ENCODE results near the gene LRBA.

LRBA gene

DNA sequence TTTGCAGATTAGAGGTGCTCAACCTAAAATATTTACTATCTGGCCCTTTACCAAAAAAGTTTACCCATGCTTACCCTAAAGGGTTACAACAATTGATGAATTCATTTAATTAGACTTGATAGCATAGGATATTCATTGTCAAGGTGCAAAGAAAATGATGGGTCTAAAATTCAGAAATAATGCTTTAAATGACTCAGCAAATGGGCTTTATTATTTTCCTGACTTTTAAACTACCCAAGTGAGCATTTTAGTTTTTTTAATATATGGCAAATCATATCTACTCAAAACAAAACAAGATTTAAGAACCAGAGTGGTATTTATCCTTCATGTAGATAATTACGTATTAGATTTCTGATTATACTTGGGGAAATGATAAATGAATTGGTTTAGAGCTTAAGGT is 701.1 kb downstream of the LRBA start:
- no peak overlapping the region for H3K27ac ChIP-seq (ENCODE audit: insufficient read depth in 1 of 2, low read depth in 1 of 2, low read length in 2 of 2, poor library complexity in 1 of 2, severe bottlenecking in 2 of 2)
- ChIA-PET POLR2A (no interaction called here), CTCF (no interaction called here)
- H3K9me3 ChIP-seq (ENCODE audit: control extremely low read depth in 1 of 5, control insufficient read depth in 4 of 5, insufficient read depth in 2 of 5, low read depth in 1 of 5, low read length in 4 of 5), result no peaks in the 10 kb centered on the region
- peaks cover 0 to 27% (median 9%) of the 10 kb centered on the region in 4 experiments for H3K4me1 ChIP-seq (ENCODE audit: control extremely low read depth in 1 of 4, control insufficient read depth in 4 of 4, insufficient read depth in 4 of 4, low read length in 3 of 4)
- H3K27me3 ChIP-seq (replicated peaks in 2 of 5; ENCODE audit: control insufficient read depth in 4 of 5, insufficient read depth in 5 of 5, low read length in 4 of 5), result no peaks in the 10 kb centered on the region
- H3K4me3 ChIP-seq (ENCODE audit: control insufficient read depth in 1 of 7, extremely low read depth in 1 of 7, insufficient read depth in 4 of 7, low read depth in 2 of 7, low read length in 6 of 7), result no peak overlapping the region
- no peak for DNase-seq
- H3K36me3 ChIP-seq (ENCODE audit: control insufficient read depth in 4 of 4, insufficient read depth in 4 of 4, low read length in 3 of 4), result peaks cover 2 to 11% (median 9%) of the 10 kb centered on the region in 4 experiments
- WGBS (ENCODE audit: insufficient coverage), result no CpG with 5 or more reads among the region's 1 CpG

DNA sequence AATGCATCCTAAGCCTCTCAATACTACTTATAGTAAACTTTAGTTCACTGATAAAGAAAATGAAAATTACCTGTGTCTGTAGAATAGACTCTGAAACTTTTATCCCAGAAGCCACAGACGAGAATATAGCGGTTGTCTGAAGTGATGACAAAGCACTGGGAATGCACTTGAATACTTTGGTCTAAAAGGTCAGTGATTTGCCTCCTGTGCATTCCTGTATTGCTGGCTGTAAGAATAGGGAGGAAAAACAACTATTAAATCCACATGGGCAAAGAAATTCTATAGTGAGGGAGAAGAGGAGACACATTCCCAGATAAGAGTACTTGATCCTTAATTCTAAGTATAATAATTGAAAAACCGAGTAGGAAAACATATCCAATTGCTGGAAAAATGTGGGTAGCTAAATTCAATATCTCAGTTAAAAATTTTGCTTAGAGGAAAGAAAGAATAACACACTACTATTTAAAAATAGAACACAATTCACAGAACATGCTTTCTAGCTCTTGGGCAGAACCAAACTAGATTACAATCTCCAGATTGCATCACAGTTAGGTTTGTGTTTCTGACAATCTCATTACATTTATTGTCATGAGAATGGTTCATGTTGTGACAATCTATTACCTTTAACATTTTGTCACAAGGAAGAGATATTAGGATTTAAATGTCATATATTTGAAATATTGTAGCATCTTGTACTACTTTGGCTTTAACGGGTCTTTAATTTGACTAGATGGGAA is 704.8 kb downstream of the LRBA start:
- POLR2A ChIA-PET, result no interaction called here
- 100% methylated on average over 2 of the region's 4 CpGs for WGBS (ENCODE audit: insufficient coverage)
- Histone ChIP-seq H3K9me3 (ENCODE audit: control extremely low read depth in 1 of 5, control insufficient read depth in 4 of 5, insufficient read depth in 2 of 5, low read depth in 1 of 5, low read length in 4 of 5) (no peaks in the 10 kb centered on the region), H3K36me3 (ENCODE audit: control insufficient read depth in 4 of 4, insufficient read depth in 4 of 4, low read length in 3 of 4) (peaks cover 2 to 16% (median 8%) of the 10 kb centered on the region in 4 experiments), H3K27ac (ENCODE audit: insufficient read depth in 1 of 2, low read depth in 1 of 2, low read length in 2 of 2, poor library complexity in 1 of 2, severe bottlenecking in 2 of 2) (no peak overlapping the region), H3K4me1 (ENCODE audit: control extremely low read depth in 1 of 4, control insufficient read depth in 4 of 4, insufficient read depth in 4 of 4, low read length in 3 of 4) (peaks cover 0 to 9% (median 0%) of the 10 kb centered on the region in 4 experiments), H3K4me3 (ENCODE audit: control insufficient read depth in 1 of 7, extremely low read depth in 1 of 7, insufficient read depth in 4 of 7, low read depth in 2 of 7, low read length in 6 of 7) (no peak overlapping the region), H3K27me3 (replicated peaks in 2 of 5; ENCODE audit: control insufficient read depth in 4 of 5, insufficient read depth in 5 of 5, low read length in 4 of 5) (no peaks in the 10 kb centered on the region)
- CTCF ChIA-PET, result interaction anchor here (4.5 kb wide), 1 partner anchor 11 kb away, joined by 27 read pairs; no protein-coding TSS in a partner anchor
- DNase-seq, result no peak

DNA sequence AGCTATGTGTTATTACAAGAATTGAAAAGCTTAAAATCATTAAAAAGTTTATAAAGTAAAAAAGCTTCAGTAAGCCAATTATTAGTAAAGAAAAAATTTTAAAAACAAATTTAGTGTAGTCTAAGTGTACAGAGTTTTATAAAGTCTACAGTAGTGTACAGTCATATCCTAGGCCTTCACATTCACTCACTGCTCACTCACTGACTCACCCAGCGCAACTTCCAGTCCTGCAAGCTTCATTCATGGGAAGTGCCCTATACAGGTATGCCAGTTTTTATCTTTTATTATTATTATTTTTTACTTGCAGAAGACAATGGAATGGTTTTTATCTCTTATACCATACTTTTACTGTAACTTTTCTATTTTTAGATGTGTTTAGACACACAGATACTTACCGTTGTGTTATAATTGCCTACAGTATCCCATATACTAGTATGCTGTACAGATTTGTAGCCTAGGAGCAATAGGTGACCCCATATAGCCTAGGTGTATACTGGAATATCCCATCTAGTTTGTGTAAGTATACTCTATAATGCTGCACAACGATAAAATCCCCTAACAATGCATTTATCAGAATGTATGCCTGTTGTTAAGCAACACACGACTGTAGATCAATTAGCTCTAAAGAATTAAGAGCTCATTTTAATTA is 706.1 kb downstream of the LRBA start:
- ChIA-PET CTCF (interaction anchor here (0.9 to 4.5 kb wide), 3 partner anchors 10 to 178 kb away, joined by 3 to 27 read pairs (median 3); no protein-coding TSS in a partner anchor), POLR2A (interaction anchor here (0.6 kb wide), 1 partner anchor 531 kb away, joined by 3 read pairs; no protein-coding TSS in a partner anchor)
- no CpG with 5 or more reads among the region's 4 CpGs for WGBS (ENCODE audit: insufficient coverage)
- Histone ChIP-seq H3K27me3 (replicated peaks in 2 of 5; ENCODE audit: control insufficient read depth in 4 of 5, insufficient read depth in 5 of 5, low read length in 4 of 5) (no peaks in the 10 kb centered on the region), H3K36me3 (ENCODE audit: control insufficient read depth in 4 of 4, insufficient read depth in 4 of 4, low read length in 3 of 4) (peaks cover 2 to 15% (median 4%) of the 10 kb centered on the region in 4 experiments), H3K4me1 (ENCODE audit: control extremely low read depth in 1 of 4, control insufficient read depth in 4 of 4, insufficient read depth in 4 of 4, low read length in 3 of 4) (peaks cover 0 to 9% (median 0%) of the 10 kb centered on the region in 4 experiments), H3K9me3 (ENCODE audit: control extremely low read depth in 1 of 5, control insufficient read depth in 4 of 5, insufficient read depth in 2 of 5, low read depth in 1 of 5, low read length in 4 of 5) (no peaks in the 10 kb centered on the region), H3K4me3 (ENCODE audit: control insufficient read depth in 1 of 7, extremely low read depth in 1 of 7, insufficient read depth in 4 of 7, low read depth in 2 of 7, low read length in 6 of 7) (no peak overlapping the region), H3K27ac (ENCODE audit: insufficient read depth in 1 of 2, low read depth in 1 of 2, low read length in 2 of 2, poor library complexity in 1 of 2, severe bottlenecking in 2 of 2) (no peak overlapping the region)
- no peak for DNase-seq

DNA sequence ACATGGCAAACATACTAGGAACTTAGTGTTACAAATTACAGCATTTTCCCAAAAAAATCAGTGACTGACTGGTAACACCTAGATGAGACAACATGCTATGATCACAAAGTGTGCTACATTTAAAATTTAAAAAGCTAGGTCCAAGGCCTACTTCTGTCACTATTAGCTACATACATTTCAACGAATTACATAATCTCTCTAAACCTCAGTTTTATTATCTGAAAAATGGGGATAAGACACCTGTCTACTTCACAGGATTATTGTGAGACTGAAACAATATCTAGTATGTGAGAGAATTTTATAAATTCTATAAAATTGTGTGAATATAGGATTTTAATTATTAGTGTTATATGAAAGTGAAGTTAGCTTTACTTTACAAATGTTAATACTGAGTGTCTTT is 708.4 kb downstream of the LRBA start:
- no peak for DNase-seq
- no peak overlapping the region for H3K4me3 ChIP-seq (ENCODE audit: control insufficient read depth in 1 of 7, extremely low read depth in 1 of 7, insufficient read depth in 4 of 7, low read depth in 2 of 7, low read length in 6 of 7)
- H3K9me3 ChIP-seq (ENCODE audit: control extremely low read depth in 1 of 5, control insufficient read depth in 4 of 5, insufficient read depth in 2 of 5, low read depth in 1 of 5, low read length in 4 of 5), result no peaks in the 10 kb centered on the region
- no peaks in the 10 kb centered on the region for H3K27me3 ChIP-seq (replicated peaks in 2 of 5; ENCODE audit: control insufficient read depth in 4 of 5, insufficient read depth in 5 of 5, low read length in 4 of 5)
- no CpG with 5 or more reads among the region's 1 CpG for WGBS (ENCODE audit: insufficient coverage)
- peaks cover 0 to 9% (median 0%) of the 10 kb centered on the region in 4 experiments for H3K4me1 ChIP-seq (ENCODE audit: control extremely low read depth in 1 of 4, control insufficient read depth in 4 of 4, insufficient read depth in 4 of 4, low read length in 3 of 4)
- CTCF ChIA-PET, result interaction anchor here (4.5 kb wide), 1 partner anchor 8 kb away, joined by 27 read pairs; no protein-coding TSS in a partner anchor
- no peak overlapping the region for H3K27ac ChIP-seq (ENCODE audit: insufficient read depth in 1 of 2, low read depth in 1 of 2, low read length in 2 of 2, poor library complexity in 1 of 2, severe bottlenecking in 2 of 2)
- H3K36me3 ChIP-seq (ENCODE audit: control insufficient read depth in 4 of 4, insufficient read depth in 4 of 4, low read length in 3 of 4), result peaks cover 2 to 18% (median 4%) of the 10 kb centered on the region in 4 experiments
- POLR2A ChIA-PET, result no interaction called here

DNA sequence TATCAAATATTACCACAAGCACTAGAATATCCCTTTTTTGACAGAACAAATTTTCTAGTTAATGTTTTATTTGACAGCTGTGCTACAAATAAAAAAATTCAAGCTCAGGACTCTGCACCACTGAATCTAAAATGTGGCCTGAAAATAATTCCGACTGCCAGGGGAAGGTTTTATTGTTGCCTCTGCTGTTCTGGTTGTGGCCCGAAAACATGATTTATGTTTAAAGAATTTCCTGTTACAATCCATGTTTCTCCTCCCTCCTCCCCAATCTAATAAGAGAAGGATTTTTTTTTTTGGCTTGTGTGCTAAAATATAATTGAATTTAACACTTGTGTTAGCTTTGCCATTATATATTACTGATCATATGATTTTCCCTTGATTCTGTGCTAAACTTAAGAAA is 709.1 kb downstream of the LRBA start:
- no peaks in the 10 kb centered on the region for H3K9me3 ChIP-seq (ENCODE audit: control extremely low read depth in 1 of 5, control insufficient read depth in 4 of 5, insufficient read depth in 2 of 5, low read depth in 1 of 5, low read length in 4 of 5)
- H3K36me3 ChIP-seq (ENCODE audit: control insufficient read depth in 4 of 4, insufficient read depth in 4 of 4, low read length in 3 of 4), result peaks cover 2 to 18% (median 4%) of the 10 kb centered on the region in 4 experiments
- no peaks in the 10 kb centered on the region for H3K27me3 ChIP-seq (replicated peaks in 2 of 5; ENCODE audit: control insufficient read depth in 4 of 5, insufficient read depth in 5 of 5, low read length in 4 of 5)
- ChIA-PET POLR2A (no interaction called here), CTCF (no interaction called here)
- H3K4me3 ChIP-seq (ENCODE audit: control insufficient read depth in 1 of 7, extremely low read depth in 1 of 7, insufficient read depth in 4 of 7, low read depth in 2 of 7, low read length in 6 of 7), result no peak overlapping the region
- DNase-seq, result no peak
- no CpG with 5 or more reads among the region's 2 CpGs for WGBS (ENCODE audit: insufficient coverage)
- H3K4me1 ChIP-seq (ENCODE audit: control extremely low read depth in 1 of 4, control insufficient read depth in 4 of 4, insufficient read depth in 4 of 4, low read length in 3 of 4), result peaks cover 0 to 5% (median 0%) of the 10 kb centered on the region in 4 experiments
- H3K27ac ChIP-seq (ENCODE audit: insufficient read depth in 1 of 2, low read depth in 1 of 2, low read length in 2 of 2, poor library complexity in 1 of 2, severe bottlenecking in 2 of 2), result no peak overlapping the region

DNA sequence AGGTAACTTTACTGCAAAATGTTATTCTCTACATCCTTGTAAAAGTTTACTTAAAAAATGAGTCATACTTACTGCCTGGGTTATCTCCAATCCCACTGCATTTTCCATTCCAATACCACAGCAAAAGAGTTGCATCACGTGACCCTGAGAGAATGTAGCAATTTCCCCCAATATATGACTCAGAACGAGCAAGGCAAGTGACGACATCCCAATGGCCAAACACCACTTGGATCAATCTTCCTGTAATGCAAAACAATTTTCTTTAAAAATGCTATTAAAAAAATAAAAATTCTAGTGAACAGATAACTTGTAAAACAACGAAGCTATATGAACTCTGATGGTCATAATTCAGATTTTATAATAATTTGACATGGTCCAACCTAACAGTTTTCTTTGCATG is 712.5 kb downstream of the LRBA start:
- Histone ChIP-seq H3K4me1 (ENCODE audit: control extremely low read depth in 1 of 4, control insufficient read depth in 4 of 4, insufficient read depth in 4 of 4, low read length in 3 of 4) (peaks cover 0 to 3% (median 0%) of the 10 kb centered on the region in 4 experiments), H3K4me3 (ENCODE audit: control insufficient read depth in 1 of 7, extremely low read depth in 1 of 7, insufficient read depth in 4 of 7, low read depth in 2 of 7, low read length in 6 of 7) (no peak overlapping the region), H3K9me3 (ENCODE audit: control extremely low read depth in 1 of 5, control insufficient read depth in 4 of 5, insufficient read depth in 2 of 5, low read depth in 1 of 5, low read length in 4 of 5) (no peaks in the 10 kb centered on the region), H3K36me3 (ENCODE audit: control insufficient read depth in 4 of 4, insufficient read depth in 4 of 4, low read length in 3 of 4) (peaks cover 0 to 10% (median 3%) of the 10 kb centered on the region in 4 experiments), H3K27ac (ENCODE audit: insufficient read depth in 1 of 2, low read depth in 1 of 2, low read length in 2 of 2, poor library complexity in 1 of 2, severe bottlenecking in 2 of 2) (peak overlapping the region in 1 of 2 experiments; percentile 25), H3K27me3 (replicated peaks in 2 of 5; ENCODE audit: control insufficient read depth in 4 of 5, insufficient read depth in 5 of 5, low read length in 4 of 5) (no peaks in the 10 kb centered on the region)
- ChIA-PET CTCF (no interaction called here), POLR2A (no interaction called here)
- WGBS (ENCODE audit: insufficient coverage), result 50% methylated on average over 1 of the region's 4 CpGs
- peak; percentile 28 to 66 (median 65) for DNase-seq

DNA sequence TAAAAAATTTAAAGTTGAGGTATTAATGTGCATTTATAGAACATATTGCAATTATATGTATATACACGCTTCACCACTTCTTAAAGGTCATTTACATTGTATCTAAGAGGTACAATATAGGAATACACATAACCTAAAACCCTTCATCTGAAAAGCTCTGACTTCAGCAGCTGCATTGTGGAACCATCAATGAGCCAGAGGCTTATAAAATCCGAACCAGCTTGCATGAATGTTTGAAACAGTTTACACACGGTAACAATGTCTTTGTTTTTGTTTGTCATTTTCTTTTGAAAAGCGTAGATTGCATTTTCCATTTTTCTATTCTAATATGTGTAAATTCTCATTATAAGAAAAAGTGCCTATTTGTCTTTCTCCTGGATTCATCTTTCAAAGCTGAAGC is 715.3 kb downstream of the LRBA start:
- ChIA-PET POLR2A (no interaction called here), CTCF (interaction anchor here (0.6 to 4.7 kb wide), 4 partner anchors 9 to 567 kb away, joined by 3 to 27 read pairs (median 12); no protein-coding TSS in a partner anchor)
- 100% methylated on average over 1 of the region's 4 CpGs for WGBS (ENCODE audit: insufficient coverage)
- Histone ChIP-seq H3K27ac (ENCODE audit: insufficient read depth in 1 of 2, low read depth in 1 of 2, low read length in 2 of 2, poor library complexity in 1 of 2, severe bottlenecking in 2 of 2) (no peak overlapping the region), H3K36me3 (ENCODE audit: control insufficient read depth in 4 of 4, insufficient read depth in 4 of 4, low read length in 3 of 4) (peaks cover 0 to 5% (median 2%) of the 10 kb centered on the region in 4 experiments), H3K27me3 (replicated peaks in 2 of 5; ENCODE audit: control insufficient read depth in 4 of 5, insufficient read depth in 5 of 5, low read length in 4 of 5) (no peaks in the 10 kb centered on the region), H3K4me1 (ENCODE audit: control extremely low read depth in 1 of 4, control insufficient read depth in 4 of 4, insufficient read depth in 4 of 4, low read length in 3 of 4) (no peaks in the 10 kb centered on the region), H3K9me3 (ENCODE audit: control extremely low read depth in 1 of 5, control insufficient read depth in 4 of 5, insufficient read depth in 2 of 5, low read depth in 1 of 5, low read length in 4 of 5) (no peaks in the 10 kb centered on the region), H3K4me3 (ENCODE audit: control insufficient read depth in 1 of 7, extremely low read depth in 1 of 7, insufficient read depth in 4 of 7, low read depth in 2 of 7, low read length in 6 of 7) (no peak overlapping the region)
- DNase-seq, result no peak

Measured in common myeloid progenitor, CD34-positive (primary cell).